ENCODE results near the gene LGR6. TPM values are rescaled to one million over a fixed set of nuclear protein-coding genes. Genes with fewer than 3 reads are reported as not detected.

LGR6 gene
- total and polyA plus RNA-seq, 2 of the 4 experiments (the other 2 are of a cell fraction), result not detected

GRCh38 chr1:202333861-202334260 is 140.3 kb downstream of the LGR6 start:
- Histone ChIP-seq H2BK15ac (ENCODE audit: low read depth, low read length) (no peak overlapping the region), H2BK20ac (ENCODE audit: low read depth, low read length) (no peak overlapping the region), H2BK5ac (ENCODE audit: low read depth, low read length, poor library complexity, severe bottlenecking) (no peak overlapping the region), H4K20me1 (ENCODE audit: insufficient read depth, low read length) (no peaks in the 10 kb centered on the region), H3K9ac (ENCODE audit: low read depth, low read length) (no peak overlapping the region), H2AK9ac (replicated peaks; ENCODE audit: low read depth, low read length, poor library complexity) (no peak overlapping the region), H4K5ac (ENCODE audit: low read depth, low read length) (no peak overlapping the region), H3K9me3 (ENCODE audit: control insufficient read depth, insufficient read depth, low read length) (no peaks in the 10 kb centered on the region), H3K36me3 (ENCODE audit: control insufficient read depth, insufficient read depth, low read length) (peaks cover 8% of the 10 kb centered on the region), H3K27me3 (ENCODE audit: control insufficient read depth, insufficient read depth, low read length) (no peaks in the 10 kb centered on the region), H3K4me1 (ENCODE audit: control insufficient read depth, insufficient read depth, low read length) (no peaks in the 10 kb centered on the region), H3K4me2 (ENCODE audit: low read depth, low read length) (no peak overlapping the region), H3K23ac (ENCODE audit: low read depth, low read length) (no peak overlapping the region), H3K79me1 (ENCODE audit: low read depth in 1 of 2, low read length in 2 of 2) (peaks cover 8 to 22% of the 10 kb centered on the region in 2 experiments), H3K4me3 (ENCODE audit: insufficient read depth, low read depth, low read length) (no peak overlapping the region), H3K9me1 (ENCODE audit: insufficient read depth, low read length) (no peaks in the 10 kb centered on the region), H2AK5ac (ENCODE audit: low read depth, low read length) (no peak overlapping the region), H2BK120ac (ENCODE audit: low read depth, low read length) (no peak overlapping the region), H3K27ac (ENCODE audit: insufficient read depth, low read length) (no peak overlapping the region), H4K8ac (ENCODE audit: low read depth in 2 of 2, low read length in 2 of 2) (no peak overlapping the region), H3K4ac (ENCODE audit: low read depth, low read length) (no peak overlapping the region), H4K91ac (ENCODE audit: insufficient read depth, low read depth, low read length) (no peak overlapping the region), H2AFZ (replicated peaks; ENCODE audit: low read length, poor library complexity) (no peak overlapping the region), H3K56ac (ENCODE audit: extremely low read depth, insufficient read depth, low read length) (no peak overlapping the region), H3K14ac (replicated peaks; ENCODE audit: low read depth, low read length) (no peak overlapping the region), H3K18ac (ENCODE audit: low read depth, low read length) (no peak overlapping the region)
- no TSS peak for BruUV-seq (replicated peaks)
- WGBS, 2 experiments (ENCODE audit: extremely low coverage in 2 of 2, insufficient read length in 1 of 2), result no CpG with 5 or more reads among the region's 4 CpGs
- dilution Hi-C loops (cut with HindIII; ENCODE audit: low sequenced_read_pairs, unreplicated experiment) (no loop called here), in situ Hi-C loops (cut with MboI; ENCODE audit: low sequenced_read_pairs) (no loop called here), intact Hi-C loops (cut with micrococcal nuclease) (no loop called here)
- no peak for ATAC-seq (ENCODE audit: low read depth)
- no peak for DNase-seq
- ChIA-PET POLR2A (ENCODE audit: unreplicated experiment) (no interaction called here), CTCF (no interaction called here)
- TF ChIP-seq FOS (IDR thresholded peaks at IDR 0.05; ENCODE audit: low read depth, low read length) (no peak), CHD1 (IDR thresholded peaks at IDR 0.05; ENCODE audit: low read depth, low read length) (no peak), SMC3 (IDR thresholded peaks at IDR 0.05; ENCODE audit: low read depth, low read length) (no peak), ELK1 (IDR thresholded peaks at IDR 0.05; ENCODE audit: borderline replicate concordance, low read depth, low read length) (no peak), CEBPB (IDR thresholded peaks at IDR 0.05; ENCODE audit: low read depth, low read length) (no peak), MAZ (IDR thresholded peaks at IDR 0.05; ENCODE audit: borderline replicate concordance, low read depth, low read length) (no peak)
